SJCRH30 (cell line): ENCODE data around the gene BEND6. TPM values are rescaled to one million over a fixed set of nuclear protein-coding genes. Genes with fewer than 3 reads are reported as not detected.

ENCODE experiments used
- DNase-seq, 2 experiments: peaks; one replicate each; pipeline ENCODE4 v3.0.0-alpha.2; 2015 to 2020
- H3K27ac ChIP-seq: fragments of 250-450 bp; sonication (Bioruptor Pico); 2 replicates; pipeline ENCODE4 v1.5.1; 2020; ENCODE audit warnings: mild to moderate bottlenecking, moderate library complexity
- H3K27me3 ChIP-seq: fragments of 250-450 bp; sonication (Bioruptor Pico); 2 replicates; pipeline ENCODE4 v1.5.1; 2020; ENCODE audit warnings: mild to moderate bottlenecking, moderate library complexity
- H3K36me3 ChIP-seq: fragments of 250-450 bp; sonication (Bioruptor Pico); 2 replicates; pipeline ENCODE4 v1.5.1; 2020; ENCODE audit warnings: mild to moderate bottlenecking, moderate library complexity
- H3K4me1 ChIP-seq: fragments of 250-450 bp; sonication (Bioruptor Pico); 2 replicates; pipeline ENCODE4 v1.5.1; 2020; ENCODE audit warnings: mild to moderate bottlenecking, moderate library complexity
- H3K4me3 ChIP-seq: fragments of 250-450 bp; sonication (Bioruptor Pico); 2 replicates; pipeline ENCODE4 v1.5.1; 2020; ENCODE audit warnings: mild to moderate bottlenecking, moderate library complexity
- H3K9me3 ChIP-seq: fragments of 250-450 bp; sonication (Bioruptor Pico); replicated peaks from 2 replicates; pipeline ENCODE4 v1.5.1; 2020; ENCODE audit warnings: mild to moderate bottlenecking, moderate library complexity
- total RNA-seq: library from RNA; depleted of rRNA; stranded (reverse); fragments of >200 nt; shearing (Covaris generic); gene quantifications from 2 replicates; pipeline ENCODE4 v1.2.3, GENCODE V29; 2014

BEND6 gene
- total RNA-seq, 1 experiment from 2014 or later, result 0.93 TPM

DNA sequence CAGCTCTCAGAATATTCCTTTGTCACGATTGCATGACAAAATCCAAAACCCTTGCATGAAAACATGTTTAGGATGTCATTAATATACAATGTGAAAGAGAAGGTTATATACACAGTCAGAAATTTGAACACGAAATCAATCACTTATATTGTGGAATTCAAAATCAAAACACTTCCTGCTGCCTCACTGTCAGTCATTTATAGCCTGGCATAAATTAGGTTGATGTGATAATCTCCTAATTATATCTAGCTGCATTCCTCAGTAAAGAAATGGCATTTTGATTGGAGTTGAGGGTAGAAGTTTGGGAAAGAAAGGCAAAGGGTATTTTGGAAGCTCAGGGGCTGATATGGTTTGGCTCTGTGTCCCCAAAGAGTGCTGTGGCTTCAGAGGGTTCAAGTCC, 24.1 kb upstream of the BEND6 start:
- Histone ChIP-seq H3K4me1 (no peaks in the 10 kb centered on the region), H3K9me3 (no peaks in the 10 kb centered on the region)
- no peak for DNase-seq

DNA sequence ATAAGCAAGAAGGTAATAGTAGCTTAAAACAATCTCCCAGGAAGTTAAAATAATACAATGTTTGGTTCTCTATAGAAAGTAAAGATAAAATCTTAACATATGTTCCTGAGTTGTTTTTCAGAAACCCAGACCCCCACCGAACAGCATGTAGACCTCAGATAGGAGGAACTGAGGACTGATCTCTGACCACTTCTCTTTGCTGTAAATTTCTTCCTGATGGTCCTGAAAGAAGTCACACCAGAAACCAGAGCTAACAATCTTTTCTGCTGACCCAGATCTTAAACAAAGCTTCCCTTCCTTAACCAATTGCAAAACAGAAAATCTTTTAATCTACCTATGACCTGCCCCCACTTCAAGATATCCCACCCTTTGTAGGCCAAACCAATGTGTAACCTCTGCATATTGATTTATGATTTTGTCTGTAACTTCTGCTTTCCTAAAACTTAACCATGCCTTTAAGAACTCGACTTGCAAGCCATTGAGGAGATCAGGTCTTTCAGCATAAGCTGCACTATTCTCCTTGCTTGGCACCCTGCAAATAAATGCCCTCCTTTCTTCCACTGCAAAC, 21.9 kb upstream of the BEND6 start:
- no peaks in the 10 kb centered on the region for H3K4me1 ChIP-seq
- H3K27ac ChIP-seq, result no peak overlapping the region
- no peak overlapping the region for H3K4me3 ChIP-seq
- H3K9me3 ChIP-seq, result no peaks in the 10 kb centered on the region
- no peak for DNase-seq
- H3K27me3 ChIP-seq, result no peaks in the 10 kb centered on the region
- no peaks in the 10 kb centered on the region for H3K36me3 ChIP-seq

More for the DNA sequence above, 24.1 kb upstream of the BEND6 start:
- H3K27ac ChIP-seq, result no peak overlapping the region
- H3K4me3 ChIP-seq, result no peak overlapping the region
- H3K27me3 ChIP-seq, result no peaks in the 10 kb centered on the region
- no peaks in the 10 kb centered on the region for H3K36me3 ChIP-seq

DNA sequence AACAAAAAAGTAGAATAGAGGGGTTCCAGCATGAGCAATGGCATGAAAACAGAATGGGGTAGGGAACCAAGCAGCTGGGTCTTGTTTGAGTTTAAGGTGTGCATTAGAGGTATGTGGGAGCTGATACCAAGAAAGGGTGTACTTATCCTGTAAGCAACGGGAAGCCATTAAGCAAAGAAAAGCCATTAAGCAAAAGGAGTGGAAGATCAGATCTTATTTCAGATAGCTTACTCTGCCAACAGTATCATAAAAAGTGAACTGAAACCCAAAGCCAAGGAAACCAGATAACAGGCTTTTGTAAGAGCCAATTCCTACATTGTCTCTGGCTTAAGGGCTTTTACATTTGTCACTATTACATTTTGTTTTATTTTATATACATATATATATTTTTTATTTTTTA, 21.3 kb upstream of the BEND6 start:
- H3K27me3 ChIP-seq, result no peaks in the 10 kb centered on the region
- no peak overlapping the region for H3K4me3 ChIP-seq
- no peaks in the 10 kb centered on the region for H3K9me3 ChIP-seq
- DNase-seq, result no peak
- no peaks in the 10 kb centered on the region for H3K36me3 ChIP-seq
- H3K4me1 ChIP-seq, result no peaks in the 10 kb centered on the region
- no peak overlapping the region for H3K27ac ChIP-seq

DNA sequence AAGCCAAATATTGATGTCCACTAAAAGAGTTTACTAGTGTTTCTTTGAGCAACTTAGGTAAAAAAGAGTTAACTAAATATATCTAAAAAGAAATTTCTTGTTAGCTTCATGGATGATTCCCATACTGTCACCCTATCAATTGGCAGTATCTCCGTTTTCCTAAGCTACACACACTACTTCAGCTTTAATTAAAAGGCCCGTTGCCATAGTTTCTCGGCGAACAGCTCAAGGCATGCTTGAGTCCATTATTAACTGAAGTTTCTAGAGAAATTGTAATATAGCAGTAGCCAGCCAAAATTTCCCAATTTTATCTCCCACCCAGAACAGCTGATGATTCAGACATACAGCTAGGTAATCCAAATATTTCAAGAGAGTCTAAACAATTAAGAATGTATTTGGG, 20.0 kb upstream of the BEND6 start:
- H3K4me1 ChIP-seq, result no peaks in the 10 kb centered on the region
- H3K27me3 ChIP-seq, result no peaks in the 10 kb centered on the region
- H3K9me3 ChIP-seq, result no peaks in the 10 kb centered on the region
- no peak for DNase-seq
- H3K36me3 ChIP-seq, result no peaks in the 10 kb centered on the region
- no peak overlapping the region for H3K27ac ChIP-seq
- H3K4me3 ChIP-seq, result no peak overlapping the region

DNA sequence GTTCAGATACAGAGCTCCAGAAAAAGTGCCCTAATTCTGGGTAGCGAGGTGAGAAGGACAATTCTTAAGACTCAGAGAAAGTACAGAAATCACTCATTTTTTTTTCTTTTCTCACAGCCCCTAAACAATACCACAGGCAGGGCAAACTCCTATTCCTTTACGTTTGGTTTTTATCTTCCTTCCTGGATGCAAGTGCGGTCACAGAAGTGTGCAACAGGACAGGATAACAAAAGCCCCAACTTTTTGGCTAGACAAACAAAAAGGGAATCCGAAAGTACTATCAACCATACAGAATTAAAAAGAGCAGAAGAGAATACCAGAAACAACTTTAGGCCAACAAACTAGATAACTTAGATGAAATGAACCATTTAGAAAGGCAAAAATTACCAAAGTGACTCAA, 18.4 kb upstream of the BEND6 start:
- Histone ChIP-seq H3K27me3 (no peaks in the 10 kb centered on the region), H3K27ac (no peak overlapping the region), H3K4me1 (no peaks in the 10 kb centered on the region), H3K4me3 (no peak overlapping the region), H3K36me3 (no peaks in the 10 kb centered on the region), H3K9me3 (no peaks in the 10 kb centered on the region)
- no peak for DNase-seq

DNA sequence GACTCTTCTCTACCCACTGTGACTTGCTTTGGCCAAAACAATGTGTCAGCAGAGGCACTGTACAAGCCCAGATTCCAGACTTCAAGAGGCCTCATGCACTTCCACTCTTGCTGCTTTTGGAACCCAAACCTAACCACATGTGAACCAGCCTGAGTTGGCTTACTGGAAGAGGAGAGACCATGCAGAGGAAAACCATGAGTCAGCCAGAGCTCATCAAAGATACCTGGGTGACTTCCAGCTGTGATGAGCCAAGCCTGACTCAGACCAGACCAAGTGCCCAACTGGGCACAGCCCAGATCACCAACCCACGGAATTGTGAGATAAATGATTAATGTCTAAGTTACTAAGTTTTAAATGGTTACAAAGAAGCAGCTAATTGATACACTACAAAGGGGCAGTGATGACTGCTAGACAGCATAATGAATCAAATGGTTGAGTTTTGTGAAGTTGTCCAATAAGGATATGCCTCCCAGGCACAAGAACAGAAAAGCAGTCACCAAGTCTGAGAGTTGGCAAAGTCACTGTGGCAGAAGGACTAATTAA, 16.2 kb upstream of the BEND6 start:
- no peak overlapping the region for H3K27ac ChIP-seq
- H3K36me3 ChIP-seq, result no peaks in the 10 kb centered on the region
- H3K4me3 ChIP-seq, result no peak overlapping the region
- peak; percentile 2 to 6 for DNase-seq
- no peaks in the 10 kb centered on the region for H3K4me1 ChIP-seq
- peaks cover 3% of the 10 kb centered on the region; the same call in 1 of the 2 replicates for H3K9me3 ChIP-seq
- no peaks in the 10 kb centered on the region for H3K27me3 ChIP-seq

DNA sequence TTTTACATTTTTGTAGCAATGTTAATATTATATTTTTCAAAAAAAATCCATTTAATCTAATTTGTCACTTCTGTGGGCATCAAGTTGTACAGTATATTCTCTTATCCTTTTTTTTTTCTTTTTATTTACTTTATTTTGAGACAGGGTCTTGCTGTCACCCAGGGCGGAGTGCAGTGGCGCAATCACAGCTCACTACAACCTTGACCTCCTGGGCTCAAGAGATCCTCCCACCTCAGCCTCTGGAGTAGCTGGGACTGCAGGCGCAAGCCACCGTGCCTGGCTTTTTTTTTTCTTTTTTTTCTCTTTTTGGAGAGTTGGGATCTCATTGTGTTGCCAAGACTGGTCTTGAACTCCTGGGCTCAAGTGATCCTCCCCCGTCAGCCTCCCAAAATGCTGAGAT, 14.4 kb upstream of the BEND6 start:
- Histone ChIP-seq H3K4me3 (no peak overlapping the region), H3K4me1 (no peaks in the 10 kb centered on the region), H3K27ac (no peak overlapping the region), H3K9me3 (peaks cover 3% of the 10 kb centered on the region; the same call in 1 of the 2 replicates), H3K36me3 (no peaks in the 10 kb centered on the region), H3K27me3 (no peaks in the 10 kb centered on the region)
- DNase-seq, result no peak

DNA sequence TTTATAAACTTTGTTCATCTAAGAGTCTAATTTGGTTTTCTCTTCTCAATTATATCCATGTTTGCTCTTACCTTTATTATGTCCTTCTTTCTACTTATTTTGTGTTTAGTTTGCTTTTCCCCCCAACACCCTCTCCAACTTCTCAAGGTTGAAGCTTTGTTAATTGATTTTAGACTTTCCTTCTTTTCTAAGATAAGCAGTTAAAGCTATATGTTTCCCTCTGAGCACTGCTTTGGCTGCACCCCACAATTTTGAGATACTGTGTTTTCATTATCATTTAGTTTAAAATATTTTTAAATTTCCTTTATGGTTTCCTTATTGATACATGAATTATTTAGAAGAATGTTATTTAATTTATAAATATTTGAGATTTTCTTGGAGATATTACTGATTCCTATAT, 13.9 kb upstream of the BEND6 start:
- Histone ChIP-seq H3K27ac (no peak overlapping the region), H3K36me3 (no peaks in the 10 kb centered on the region), H3K9me3 (peaks cover 3% of the 10 kb centered on the region; the same call in 1 of the 2 replicates), H3K4me1 (no peaks in the 10 kb centered on the region), H3K27me3 (no peaks in the 10 kb centered on the region), H3K4me3 (no peak overlapping the region)
- no peak for DNase-seq

DNA sequence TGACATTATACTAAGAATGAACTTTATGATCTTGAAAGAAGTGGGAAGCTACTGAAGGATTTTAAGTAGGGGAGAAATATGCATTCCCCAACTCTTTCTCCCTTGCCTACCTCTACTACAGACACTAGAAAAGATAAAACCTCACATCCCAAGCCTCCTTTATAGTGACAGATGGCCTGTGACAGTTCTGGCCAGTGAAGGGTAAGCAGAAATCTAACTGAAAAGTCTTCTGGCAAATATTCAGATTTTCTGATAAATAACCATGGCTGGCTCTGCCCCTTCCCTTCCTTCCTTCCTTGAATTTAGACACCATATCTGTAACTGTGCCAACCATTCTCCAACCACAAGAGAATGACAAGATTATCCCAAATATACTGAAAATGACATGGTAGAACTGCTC, 10.2 kb upstream of the BEND6 start:
- H3K4me3 ChIP-seq, result no peak overlapping the region
- no peak overlapping the region for H3K27ac ChIP-seq
- H3K36me3 ChIP-seq, result no peaks in the 10 kb centered on the region
- H3K4me1 ChIP-seq, result no peaks in the 10 kb centered on the region
- H3K27me3 ChIP-seq, result no peaks in the 10 kb centered on the region
- H3K9me3 ChIP-seq, result peaks cover 3% of the 10 kb centered on the region; the same call in 1 of the 2 replicates
- DNase-seq, result no peak

DNA sequence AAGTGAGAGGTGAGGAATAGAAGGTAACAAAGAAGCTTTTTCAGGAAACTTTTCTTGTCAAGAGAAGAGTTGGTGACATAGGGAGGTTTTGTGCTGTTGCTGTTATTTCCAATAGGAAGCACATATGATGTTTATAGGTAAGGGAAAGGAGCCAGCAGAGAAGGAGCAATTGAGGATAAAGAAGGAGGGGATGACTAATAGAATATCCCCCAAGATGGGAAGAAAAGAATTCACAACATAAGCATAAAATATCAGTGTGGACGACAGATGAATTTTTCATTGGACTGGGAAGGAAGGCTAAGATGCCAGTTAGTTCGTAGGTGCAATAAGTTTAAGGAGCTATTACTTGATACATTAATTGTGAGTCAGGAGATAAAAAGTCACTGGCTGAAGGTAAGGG, 8.5 kb upstream of the BEND6 start:
- DNase-seq, result no peak
- no peak overlapping the region for H3K27ac ChIP-seq
- no peaks in the 10 kb centered on the region for H3K36me3 ChIP-seq
- H3K4me3 ChIP-seq, result no peak overlapping the region
- no peaks in the 10 kb centered on the region for H3K27me3 ChIP-seq
- H3K4me1 ChIP-seq, result no peaks in the 10 kb centered on the region
- peaks cover 3% of the 10 kb centered on the region; the same call in 1 of the 2 replicates for H3K9me3 ChIP-seq

DNA sequence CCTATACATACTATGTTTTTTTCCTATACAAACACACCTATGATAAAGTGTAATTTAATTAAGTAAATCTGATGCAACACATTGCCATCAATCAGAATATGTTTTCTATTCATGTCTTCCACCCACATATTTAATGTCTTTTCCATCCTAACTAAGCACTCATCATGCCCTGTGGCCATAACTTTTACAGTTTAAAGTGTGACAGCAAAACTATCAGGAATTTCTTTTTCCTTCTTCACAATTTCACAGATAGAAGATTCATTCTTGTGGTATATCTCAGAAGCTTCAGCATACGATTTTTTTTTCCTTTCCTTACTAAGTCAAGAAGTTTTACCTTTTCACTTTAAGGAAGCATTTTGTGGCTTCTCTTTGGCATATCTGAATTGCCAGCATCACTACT, 7.0 kb upstream of the BEND6 start:
- H3K27me3 ChIP-seq, result no peaks in the 10 kb centered on the region
- no peak for DNase-seq
- H3K4me1 ChIP-seq, result no peaks in the 10 kb centered on the region
- no peaks in the 10 kb centered on the region for H3K36me3 ChIP-seq
- no peak overlapping the region for H3K27ac ChIP-seq
- no peak overlapping the region for H3K4me3 ChIP-seq
- H3K9me3 ChIP-seq, result no peaks in the 10 kb centered on the region

DNA sequence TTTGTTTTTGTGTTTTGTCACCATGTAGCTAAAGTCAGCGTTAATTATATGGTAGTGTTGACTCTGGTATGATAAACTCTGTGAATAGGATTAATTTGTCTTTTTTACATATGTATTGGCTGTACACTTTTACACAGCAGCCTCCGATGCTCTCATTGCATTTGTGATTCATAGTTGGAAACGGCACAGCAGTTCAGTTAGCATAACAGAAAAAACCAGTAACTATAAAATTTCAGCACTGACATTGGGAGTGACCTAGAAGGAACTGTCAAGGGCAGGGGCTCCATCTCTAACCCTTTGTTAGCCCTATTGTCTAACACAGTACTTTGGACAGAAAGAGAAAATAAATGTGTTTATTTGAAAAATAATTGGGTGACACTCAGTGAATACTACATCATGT, 5.6 kb upstream of the BEND6 start:
- Histone ChIP-seq H3K4me3 (no peak overlapping the region), H3K4me1 (no peaks in the 10 kb centered on the region), H3K9me3 (no peaks in the 10 kb centered on the region), H3K27ac (no peak overlapping the region), H3K27me3 (no peaks in the 10 kb centered on the region), H3K36me3 (no peaks in the 10 kb centered on the region)
- DNase-seq, result no peak

DNA sequence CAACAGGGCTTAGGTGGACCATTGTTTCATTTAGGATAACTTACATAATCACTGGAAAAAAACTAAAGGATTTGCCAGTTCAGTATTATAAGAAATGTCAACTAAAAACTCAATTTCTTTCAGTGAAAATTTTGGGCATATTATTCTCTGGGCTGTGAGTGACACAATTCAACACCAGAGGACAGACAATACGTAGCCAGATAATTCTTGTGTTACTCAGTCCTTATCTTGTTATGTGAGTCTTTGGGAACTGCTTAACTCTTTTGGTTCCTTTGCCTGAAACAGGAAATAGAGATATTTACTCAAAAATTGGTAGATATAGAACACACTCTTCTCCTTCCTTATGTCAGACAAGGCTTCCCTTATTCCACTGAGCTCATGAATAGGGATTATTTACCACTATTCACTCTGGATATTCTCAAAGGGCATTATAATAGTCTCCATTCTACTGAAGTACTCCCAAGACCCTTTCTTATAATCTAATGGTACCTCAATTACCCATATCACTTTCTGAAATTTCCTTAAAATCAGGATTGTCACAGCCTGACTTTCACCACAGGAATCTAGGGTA, 4.9 kb upstream of the BEND6 start:
- H3K27ac ChIP-seq, result no peak overlapping the region
- H3K4me1 ChIP-seq, result no peaks in the 10 kb centered on the region
- DNase-seq, result no peak
- H3K9me3 ChIP-seq, result no peaks in the 10 kb centered on the region
- H3K27me3 ChIP-seq, result no peaks in the 10 kb centered on the region
- no peak overlapping the region for H3K4me3 ChIP-seq
- H3K36me3 ChIP-seq, result no peaks in the 10 kb centered on the region

DNA sequence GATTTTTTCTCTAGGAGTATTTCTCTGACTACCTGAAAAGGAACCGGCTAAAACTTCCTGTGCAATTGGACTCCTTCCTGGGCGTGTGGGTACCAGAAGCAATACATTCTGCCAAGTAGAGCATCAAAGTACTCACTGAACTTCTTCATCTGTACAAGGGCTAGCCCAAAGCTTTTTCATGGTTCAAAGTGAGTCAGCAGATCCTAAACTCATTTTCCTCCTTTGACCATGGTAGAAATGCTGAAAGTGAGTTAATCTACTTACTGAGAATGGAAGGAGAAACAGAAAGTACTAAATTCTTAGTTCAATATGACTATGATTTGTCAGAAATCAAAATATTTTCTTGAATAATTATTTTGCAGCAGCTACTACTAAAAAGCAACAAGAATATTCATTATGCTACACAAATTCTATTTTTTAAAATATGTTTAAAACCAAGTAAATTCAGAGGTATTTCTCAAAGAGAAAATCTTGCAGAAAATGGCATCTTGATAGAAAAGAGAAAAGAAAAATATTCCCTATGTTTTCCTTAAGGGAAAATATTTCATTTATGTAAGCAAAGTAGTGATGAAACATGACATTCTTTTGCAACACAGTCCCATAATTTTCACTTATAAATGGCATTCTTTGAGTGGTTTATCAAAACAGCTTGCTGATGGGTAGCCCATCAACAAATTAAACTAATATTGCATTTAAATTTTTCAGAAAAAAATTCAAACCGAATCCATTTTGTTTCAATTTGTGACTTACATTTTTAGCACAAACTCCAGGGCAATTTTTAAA, 3.7 kb upstream of the BEND6 start:
- no peak overlapping the region for H3K4me3 ChIP-seq
- no peak for DNase-seq

DNA sequence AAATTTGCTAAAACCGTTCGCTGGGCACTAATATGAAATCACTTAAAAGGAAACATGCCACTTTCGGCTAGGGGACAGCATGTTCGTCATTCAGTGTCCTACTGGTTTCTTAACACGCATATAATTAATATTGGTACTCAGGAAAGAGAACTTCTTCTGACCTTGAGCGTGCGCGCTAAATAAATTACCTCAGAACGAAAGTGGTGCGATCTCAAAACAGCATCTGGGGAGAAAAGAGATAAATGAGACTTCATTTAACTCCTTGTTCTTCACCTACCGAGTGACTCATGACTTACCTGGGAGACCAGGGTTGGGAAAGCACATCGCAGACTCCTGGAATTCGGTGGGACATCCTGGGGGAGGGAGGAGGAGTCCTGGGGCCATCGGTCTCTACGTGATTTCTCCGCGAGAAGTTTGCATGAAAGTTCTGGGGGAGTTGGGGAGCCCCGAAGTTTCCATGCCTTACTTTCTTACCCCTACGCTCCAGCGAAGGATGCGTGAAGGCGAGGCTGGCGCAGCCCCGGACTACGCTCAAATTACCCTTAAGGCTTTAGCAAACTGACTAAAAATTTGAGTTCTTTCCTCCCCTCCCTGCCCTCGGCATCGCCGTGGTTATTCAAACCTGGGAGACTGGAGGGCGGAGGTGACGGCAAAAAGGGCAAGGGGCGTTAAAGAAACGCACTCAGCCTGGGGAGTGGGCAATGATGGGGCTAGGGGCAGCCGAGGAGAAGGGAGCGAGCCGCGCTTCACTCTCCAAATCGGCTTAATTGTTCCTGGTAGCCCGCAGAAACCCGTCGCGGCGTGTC, 1.1 kb upstream of the BEND6 start:
- Histone ChIP-seq H3K36me3 (no peaks in the 10 kb centered on the region), H3K9me3 (no peaks in the 10 kb centered on the region), H3K27ac (peak overlapping the region; percentile 40), H3K4me3 (peak overlapping the region; percentile 63), H3K4me1 (peaks cover 4% of the 10 kb centered on the region; the same call in 1 of the 2 replicates), H3K27me3 (no peaks in the 10 kb centered on the region)
- no peak for DNase-seq

More for the DNA sequence above, 3.7 kb upstream of the BEND6 start:
- Histone ChIP-seq H3K27ac (no peak overlapping the region), H3K36me3 (no peaks in the 10 kb centered on the region), H3K27me3 (no peaks in the 10 kb centered on the region), H3K9me3 (no peaks in the 10 kb centered on the region), H3K4me1 (no peaks in the 10 kb centered on the region; the same call in 1 of the 2 replicates)
